K562 (cell line): ENCODE results near the gene WDR70. TPM values are rescaled to one million over a fixed set of nuclear protein-coding genes. Genes with fewer than 3 reads are reported as not detected.

ENCODE experiments used
- ATAC-seq: fragments of 200-7000 bp; cut with Tn5 transposase; 3 replicates; pipeline ENCODE4 v1.9.1; 2020; ENCODE audit warnings: moderate library complexity
- BruUV-seq: library from RNA; stranded (reverse); fragments of 400-500 nt; replicated peaks from 2 replicates; lab custom pipeline; 2021; lab: Mats Ljungman, UMichigan
- CTCF ChIA-PET: fragments of 300-600 bp; formaldehyde crosslinking; extraction: SDS; loops from one replicate; lab custom pipeline; 2021; ENCODE audit warnings: low intra/inter-chr PET ratio; lab: Yijun Ruan, JAX
- POLR2A ChIA-PET: fragments of 300-600, 350-650 bp; sonication (Branson Sonifier 250); formaldehyde crosslinking; extraction: SDS; loops from one replicate; lab custom pipeline; 2021; ENCODE audit warnings: antibody characterized with exemption, inconsistent platforms; lab: Yijun Ruan, JAX
- DNase-seq, 4 experiments: peaks; one replicate each; pipeline versions ENCODE4 v3.0.0 to v3.0.0-alpha.2; 2011 to 2018; ENCODE audit warnings: low spot score in 3 of 4, mixed read lengths in 3 of 4; ENCODE audit errors: extremely low read depth in 1 of 4
- FAIRE-seq: peaks from 2 replicates; lab custom pipeline; 2011; peaks lifted over from hg19 to GRCh38; lab: Jason Lieb, UNC
- H2AFZ ChIP-seq: 2 replicates; pipeline ENCODE4 v1.6.0; 2011; ENCODE audit warnings: low read depth, low read length, control low read depth, inconsistent platforms
- H3K27ac ChIP-seq: fragments of 200-600 bp; 3 replicates; pipeline ENCODE4 v1.8.0; 2011; ENCODE audit warnings: low read depth, mild to moderate bottlenecking, control low read depth, inconsistent platforms, low read length, moderate library complexity, mixed read lengths; ENCODE audit errors: extremely low read depth
- H3K27me3 ChIP-seq, 2 experiments: fragments of 300-600 bp in 1 of 2; 2 replicates in 1 of 2; 3 replicates in 1 of 2; pipeline versions ENCODE4 v1.6.0 to v1.8.0; 2011; ENCODE audit warnings: inconsistent platforms in 2 of 2, low read length in 2 of 2, mild to moderate bottlenecking in 1 of 2, mixed read lengths in 1 of 2, moderate library complexity in 1 of 2; ENCODE audit not compliant: control insufficient read depth in 2 of 2, insufficient read depth in 2 of 2
- H3K36me3 ChIP-seq: fragments of 300-600 bp; 3 replicates; pipeline ENCODE4 v1.8.0; 2011; ENCODE audit warnings: mild to moderate bottlenecking, low read length, inconsistent platforms; ENCODE audit not compliant: control insufficient read depth, insufficient read depth
- H3K4me1 ChIP-seq, 2 experiments: fragments of 200-600 bp in 1 of 2; replicated peaks in 1 of 2; 2 replicates in 1 of 2; 3 replicates in 1 of 2; pipeline versions ENCODE4 v1.5.1 to v1.8.0; 2011; ENCODE audit warnings: inconsistent platforms in 2 of 2, low read length in 2 of 2, mild to moderate bottlenecking in 1 of 2, mixed read lengths in 1 of 2, moderate library complexity in 1 of 2; ENCODE audit not compliant: control insufficient read depth in 2 of 2, insufficient read depth in 2 of 2
- H3K4me2 ChIP-seq: 2 replicates; pipeline ENCODE4 v1.6.1; 2011; ENCODE audit warnings: low read length, control low read depth, inconsistent platforms, mixed read lengths; ENCODE audit not compliant: insufficient read depth
- H3K4me3 ChIP-seq: fragments of 200-600 bp; sonication (generic), shearing (Covaris generic); 2 replicates; pipeline ENCODE4 v1.5.1; 2016; ENCODE audit warnings: control low read depth, inconsistent platforms
- H3K79me2 ChIP-seq: fragments of 200-600 bp; 3 replicates; pipeline ENCODE4 v1.8.0; 2011; ENCODE audit warnings: low read length, inconsistent platforms; ENCODE audit not compliant: control insufficient read depth, insufficient read depth
- H3K9ac ChIP-seq, 2 experiments: 2 replicates each; pipeline versions ENCODE4 v1.6.0 to v1.6.1; 2011; ENCODE audit warnings: low read depth in 2 of 2, low read length in 2 of 2, control low read depth in 1 of 2, inconsistent platforms in 1 of 2, mild to moderate bottlenecking in 1 of 2, mixed read lengths in 1 of 2; ENCODE audit not compliant: insufficient read depth in 1 of 2
- H3K9me1 ChIP-seq: one replicate; pipeline ENCODE4 v1.6.0; 2011; ENCODE audit warnings: inconsistent platforms, mild to moderate bottlenecking, low read length, moderate library complexity; ENCODE audit not compliant: control insufficient read depth, insufficient read depth
- H3K9me3 ChIP-seq: replicated peaks from 2 replicates; pipeline ENCODE4 v1.5.1; 2011; ENCODE audit warnings: low read depth, low read length, inconsistent platforms; ENCODE audit not compliant: control insufficient read depth, insufficient read depth
- H4K20me1 ChIP-seq: replicated peaks from 2 replicates; pipeline ENCODE4 v1.6.1; 2011; ENCODE audit warnings: low read length, inconsistent platforms, mixed read lengths; ENCODE audit not compliant: control insufficient read depth, insufficient read depth
- BCLAF1 ChIP-seq, 2 experiments: fragments of 450-650 bp in 1 of 2; IDR thresholded peaks; 2 replicates each; pipeline ENCODE4 v1.6.1; 2011 to 2017; ENCODE audit warnings: low read depth in 2 of 2, antibody characterized with exemption in 1 of 2, borderline replicate concordance in 1 of 2, low read length in 1 of 2, mild to moderate bottlenecking in 1 of 2, mixed read lengths in 1 of 2; ENCODE audit not compliant: control insufficient read depth in 1 of 2
- WGBS: fragments of 100-300 bp; shearing (Covaris generic); methylation state at CpG from one replicate; pipeline ENCODE4 v1.1.6; 2016; ENCODE audit warnings: low coverage, mixed read lengths; ENCODE audit not compliant: insufficient coverage; ENCODE audit errors: missing lambda C conversion rate; 5-methylcytosine and 5-hydroxymethylcytosine counted together
- in situ Hi-C: fragments of 300-500 bp; cut with MboI; formaldehyde crosslinking; loops from 4 replicates; pipeline ENCODE4 v1.15.0; 2018; ENCODE audit warnings: inconsistent platforms, mixed read lengths
- intact Hi-C: fragments of 100-400 bp; cut with micrococcal nuclease; formaldehyde crosslinking; loops from 2 replicates; pipeline ENCODE4 v1.14.2; 2022
- polyA plus RNA-seq, 8 experiments: library from polyadenylated mRNA; depleted of rRNA in 4 of 8; stranded (reverse) in 5 of 8; unstranded in 3 of 8; fragments of >200 nt; fragmentation: Nextera tagmentation in 2 of 8; fragmentation: Illumina TruSeq in 1 of 8; extraction: Ambion mirVana in 2 of 8; extraction: Trizol in 1 of 8; gene quantifications; 2 replicates each; pipeline versions ENCODE4 v1.2.1 to v1.2.3, GENCODE V29; 2011 to 2014; ENCODE audit warnings: inconsistent platforms in 1 of 8, missing spikeins in 1 of 8
- total RNA-seq, 7 experiments: library from RNA; depleted of rRNA in 6 of 7; stranded (reverse); fragments of >200 nt in 6 of 7; fragmentation: Illumina TruSeq in 2 of 7; extraction: Trizol in 2 of 7; gene quantifications; 2 replicates each; pipeline versions ENCODE4 v1.2.1 to v1.2.3, GENCODE V29; 2011 to 2021; ENCODE audit warnings: low replicate concordance in 1 of 7
- TF ChIP-seq, protein P1 (sequence below): fragments of 450-650 bp; formaldehyde crosslinking; IDR thresholded peaks from 2 replicates; pipeline ENCODE4 v1.4.0; 2020; ENCODE audit warnings: mild to moderate bottlenecking, mixed read lengths

The WDR70 gene
- total and polyA plus RNA-seq, 9 of the 15 experiments (the other 6 are each of a cell fraction or from before 2014, with no cell fraction given) = 16.8 to 46.6 (median 38.8) TPM

GRCh38 chr5:37755581-37755980, 376.5 kb downstream of the WDR70 start:
- Histone ChIP-seq H3K36me3 (no peaks in the 10 kb centered on the region), H3K4me3 (no peak overlapping the region), H3K9ac (no peak overlapping the region), H3K9me3 (no peaks in the 10 kb centered on the region), H3K4me1 (no peaks in the 10 kb centered on the region), H3K79me2 (no peaks in the 10 kb centered on the region), H3K9me1 (no peaks in the 10 kb centered on the region), H4K20me1 (no peaks in the 10 kb centered on the region), H2AFZ (no peak overlapping the region), H3K4me2 (no peak overlapping the region), H3K27me3 (no peaks in the 10 kb centered on the region), H3K27ac (no peak overlapping the region)
- DNase-seq (no peak), ATAC-seq (no peak), FAIRE-seq (no peak)
- no TSS peak for BruUV-seq
- CTCF ChIA-PET = no interaction called here
- intact Hi-C loops (loop anchor here (5.0 kb wide), 1 partner anchor 343 kb away; no protein-coding TSS in a partner anchor), in situ Hi-C loops (no loop called here)
- WGBS = 56% methylated on average over 4 of the region's 4 CpGs
- TF ChIP-seq, protein P1, sequence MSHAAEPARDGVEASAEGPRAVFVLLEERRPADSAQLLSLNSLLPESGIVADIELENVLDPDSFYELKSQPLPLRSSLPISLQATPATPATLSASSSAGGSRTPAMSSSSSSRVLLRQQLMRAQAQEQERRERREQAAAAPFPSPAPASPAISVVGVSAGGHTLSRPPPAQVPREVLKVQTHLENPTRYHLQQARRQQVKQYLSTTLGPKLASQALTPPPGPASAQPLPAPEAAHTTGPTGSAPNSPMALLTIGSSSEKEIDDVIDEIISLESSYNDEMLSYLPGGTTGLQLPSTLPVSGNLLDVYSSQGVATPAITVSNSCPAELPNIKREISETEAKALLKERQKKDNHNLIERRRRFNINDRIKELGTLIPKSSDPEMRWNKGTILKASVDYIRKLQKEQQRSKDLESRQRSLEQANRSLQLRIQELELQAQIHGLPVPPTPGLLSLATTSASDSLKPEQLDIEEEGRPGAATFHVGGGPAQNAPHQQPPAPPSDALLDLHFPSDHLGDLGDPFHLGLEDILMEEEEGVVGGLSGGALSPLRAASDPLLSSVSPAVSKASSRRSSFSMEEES (CRISPR knock-in tag) = peak; percentile 70
- TF ChIP-seq BCLAF1 (IDR thresholded peaks at IDR 0.05; ENCODE audit: borderline replicate concordance in 1 of 2, control insufficient read depth in 1 of 2, low read depth in 2 of 2, low read length in 1 of 2) = no peak
- POLR2A ChIA-PET = interaction anchor here (0.5 kb wide), 1 partner anchor 276 kb away, joined by 3 read pairs; no protein-coding TSS in a partner anchor
